HL-60/S4 treated with retinoic acid at 250 ng/mL for 4 days and 3 days (cell line): Measurements from ENCODE around the gene SLC20A1.

Source experiments
- in situ Hi-C: fragments of 300-500 bp; cut with MboI; formaldehyde crosslinking; loops from 2 replicates; pipeline ENCODE4 v1.7.0; 2022; ENCODE audit warnings: low sequenced_read_pairs

Gene SLC20A1

GRCh38 chr2:112645310-112646101 lies at the start of gene SLC20A1:
Gene SLC20A1 (plus strand): TSS chr2:112645939. CDS start chr2:112646829, 890 bp downstream.
- in situ Hi-C loops, result no loop called here

DNA sequence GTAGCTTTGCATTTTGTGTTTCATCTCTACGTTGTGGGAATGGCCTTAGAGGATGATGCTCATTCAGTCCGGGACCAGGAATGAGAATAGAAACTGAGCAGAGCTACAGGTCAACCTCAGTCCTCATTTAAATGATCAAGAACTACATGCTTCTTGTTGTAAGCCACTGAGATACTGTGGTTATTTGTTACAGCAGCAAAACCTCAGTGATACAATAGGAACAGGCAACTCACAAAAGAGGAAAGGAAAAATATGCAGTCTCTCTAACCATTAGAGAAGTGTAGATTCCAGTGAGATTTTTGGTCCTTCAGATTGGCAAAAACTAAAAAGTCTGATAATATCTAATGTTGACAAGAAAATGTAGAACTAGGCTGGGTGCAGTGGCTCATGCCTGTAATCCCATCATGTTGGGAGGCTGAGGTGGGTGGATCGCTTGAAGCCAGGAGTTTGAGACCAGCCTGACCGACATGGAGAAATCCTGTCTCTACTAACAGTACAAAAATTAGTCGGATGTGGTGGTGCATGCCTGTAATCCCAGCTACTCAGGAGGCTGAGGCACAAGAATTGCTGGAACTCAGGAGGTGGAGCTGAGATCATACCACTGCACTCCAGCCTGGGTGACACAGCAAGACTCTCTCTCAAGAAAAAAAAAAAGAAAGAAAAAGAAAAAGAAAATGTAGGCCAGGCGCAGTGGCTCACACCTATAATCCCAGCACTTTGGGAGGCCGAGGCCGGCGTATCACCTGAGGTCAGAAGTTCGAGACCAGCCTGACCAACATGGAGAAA lies 48.0 kb upstream of the SLC20A1 start:
- in situ Hi-C loops, result no loop called here

- in situ Hi-C loops, result loop anchor here (25.0 kb wide), 2 partner anchors 112 to 287 kb away; partner anchors contain the start of gene NT5DC4
Observed at GRCh38 chr2:112600634-112601033, 45.1 kb upstream of the SLC20A1 start.

DNA sequence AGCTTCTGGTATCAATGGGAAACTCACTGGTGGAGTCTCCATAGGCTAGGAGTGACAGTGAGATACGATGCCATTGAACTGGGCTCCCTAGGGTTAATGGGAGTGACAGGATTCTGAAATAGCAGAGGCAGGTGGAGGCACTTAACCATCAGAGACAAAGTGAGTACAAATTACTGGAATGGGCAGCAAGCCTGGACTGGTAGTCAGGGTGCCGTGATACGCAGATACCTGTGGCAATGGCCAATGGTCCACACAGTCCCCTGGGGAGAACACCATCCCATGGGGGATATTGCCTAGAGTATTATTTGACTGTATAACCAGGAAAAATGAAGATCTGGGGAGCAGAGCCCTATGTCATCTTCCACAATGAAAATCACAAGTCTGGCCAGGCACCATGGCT lies 44.0 kb upstream of the SLC20A1 start:
- in situ Hi-C loops, result loop anchor here (25.0 kb wide), 2 partner anchors 111 to 286 kb away; partner anchors contain the start of gene NT5DC4

GRCh38 chr2:112602917-112603316 lies 42.8 kb upstream of the SLC20A1 start:
- in situ Hi-C loops, result loop anchor here (25.0 kb wide), 2 partner anchors 109 to 284 kb away; partner anchors contain the start of gene NT5DC4

- in situ Hi-C loops, result loop anchor here (25.0 kb wide), 2 partner anchors 109 to 284 kb away; partner anchors contain the start of gene NT5DC4
Observed at GRCh38 chr2:112603731-112604130, 42.0 kb upstream of the SLC20A1 start.

- in situ Hi-C loops, result loop anchor here (25.0 kb wide), 2 partner anchors 107 to 282 kb away; partner anchors contain the start of gene NT5DC4
Observed at GRCh38 chr2:112604952-112605351, 40.8 kb upstream of the SLC20A1 start.

DNA sequence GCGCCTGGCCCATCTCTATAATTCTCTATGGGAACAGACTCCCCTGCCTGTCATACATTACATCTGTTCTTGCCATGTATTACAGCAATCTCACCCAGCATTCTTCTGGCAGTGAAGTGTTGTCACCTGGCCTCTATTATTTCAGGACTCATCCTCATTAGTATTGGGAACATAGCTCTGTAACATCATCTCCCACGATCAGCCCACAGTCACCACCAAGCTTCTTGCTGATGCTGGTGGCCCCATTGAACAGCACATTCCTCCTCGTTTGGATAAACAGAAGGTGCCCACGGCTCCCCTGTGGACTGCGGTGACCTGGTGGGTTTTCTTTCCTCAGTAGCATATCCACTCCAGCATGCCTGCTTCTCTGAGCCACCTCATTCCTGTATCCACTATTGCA lies 39.8 kb upstream of the SLC20A1 start:
- in situ Hi-C loops, result loop anchor here (25.0 kb wide), 2 partner anchors 106 to 281 kb away; partner anchors contain the start of gene NT5DC4

DNA sequence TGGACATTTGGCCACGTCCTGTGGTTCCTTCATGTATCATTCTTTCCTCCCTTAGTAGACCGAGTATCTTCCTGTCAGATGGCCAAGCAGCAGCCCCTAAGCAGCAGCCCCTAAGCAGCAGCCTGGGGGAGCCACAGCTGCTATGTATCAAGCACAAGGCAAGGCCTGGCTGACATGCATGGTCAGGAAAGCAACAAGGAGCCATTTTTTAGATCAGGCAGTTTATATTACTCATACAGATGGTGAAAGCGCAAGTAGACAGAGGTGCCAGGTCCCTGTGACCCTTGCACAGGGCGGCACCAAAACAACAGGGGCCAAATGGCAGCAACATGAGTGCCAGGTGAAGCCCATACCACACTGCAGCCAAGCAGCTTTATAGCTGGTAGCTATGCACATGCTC lies 39.2 kb upstream of the SLC20A1 start:
- in situ Hi-C loops, result loop anchor here (25.0 kb wide), 2 partner anchors 106 to 281 kb away; partner anchors contain the start of gene NT5DC4

- in situ Hi-C loops, result loop anchor here (25.0 kb wide), 2 partner anchors 104 to 279 kb away; partner anchors contain the start of gene NT5DC4
Observed at GRCh38 chr2:112607680-112608438, 37.9 kb upstream of the SLC20A1 start.

- in situ Hi-C loops, result loop anchor here (25.0 kb wide), 2 partner anchors 103 to 278 kb away; partner anchors contain the start of gene NT5DC4
Observed at GRCh38 chr2:112609320-112609719, 36.4 kb upstream of the SLC20A1 start.

GRCh38 chr2:112612283-112612682 lies 33.5 kb upstream of the SLC20A1 start:
- in situ Hi-C loops, result loop anchor here (25.0 kb wide), 2 partner anchors 100 to 275 kb away; partner anchors contain the start of gene NT5DC4

GRCh38 chr2:112614201-112614840 lies 31.4 kb upstream of the SLC20A1 start:
- in situ Hi-C loops, result loop anchor here (25.0 kb wide), 2 partner anchors 98 to 273 kb away; partner anchors contain the start of gene NT5DC4

DNA sequence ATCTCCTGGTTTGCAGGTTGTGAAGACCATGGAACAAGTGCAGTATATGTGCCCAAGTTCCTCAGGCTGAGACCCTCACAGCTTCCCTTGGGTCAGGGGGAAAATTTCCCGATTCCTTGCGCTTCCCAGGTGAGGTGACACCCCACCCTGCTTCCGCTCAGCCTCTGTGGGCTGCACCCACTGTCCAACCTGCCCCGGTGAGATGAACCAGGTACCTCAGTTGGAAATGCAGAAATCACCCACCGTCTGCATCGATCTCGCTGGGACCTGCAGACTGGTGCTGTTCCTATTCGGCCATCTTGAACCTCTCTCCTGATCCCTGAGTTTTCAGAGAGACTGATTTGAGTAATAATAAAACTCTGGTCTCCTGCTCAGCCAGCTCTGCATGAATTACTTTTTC lies 30.7 kb upstream of the SLC20A1 start:
- in situ Hi-C loops, result loop anchor here (25.0 kb wide), 2 partner anchors 97 to 272 kb away; partner anchors contain the start of gene NT5DC4

DNA sequence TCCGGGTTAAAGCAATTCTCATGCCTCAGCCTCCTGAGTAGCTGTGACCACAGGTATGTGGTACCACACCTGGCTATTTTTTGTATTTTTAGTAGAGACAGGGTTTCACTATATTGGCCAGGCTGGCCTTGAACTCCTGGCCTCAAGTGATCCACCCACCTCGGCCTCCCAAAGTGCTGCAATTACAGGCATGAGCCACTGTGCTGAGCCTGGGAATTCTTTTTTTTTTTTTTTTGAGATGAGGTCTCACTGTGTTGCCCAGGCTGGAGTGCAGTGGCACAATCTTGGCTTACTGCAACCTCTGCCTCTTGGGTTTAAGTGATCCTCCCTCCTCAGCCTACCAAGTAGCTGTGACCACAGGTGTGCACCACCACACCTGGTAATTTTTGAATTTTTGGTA lies 29.9 kb upstream of the SLC20A1 start:
- in situ Hi-C loops, result loop anchor here (25.0 kb wide), 2 partner anchors 97 to 272 kb away; partner anchors contain the start of gene NT5DC4

DNA sequence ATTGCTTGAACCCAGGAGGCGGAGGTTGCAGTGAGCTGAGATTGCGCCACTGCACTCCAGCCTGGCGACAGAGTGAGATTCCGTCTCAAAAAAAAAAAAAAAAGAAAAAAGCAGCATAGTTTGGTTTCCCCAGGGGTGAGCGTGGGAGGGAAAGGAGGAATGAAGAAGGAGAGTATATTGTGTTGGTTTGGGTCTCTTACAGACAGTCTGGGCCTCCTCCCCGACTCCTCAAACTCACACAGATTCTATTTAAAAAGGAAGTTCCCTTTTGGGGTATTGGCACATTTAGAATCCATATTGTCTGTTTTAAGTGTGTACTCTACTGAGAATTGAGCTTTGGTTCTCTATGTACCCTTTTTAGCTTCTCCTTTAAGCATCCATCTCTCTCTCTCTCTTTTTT lies 27.4 kb upstream of the SLC20A1 start:
- in situ Hi-C loops, result loop anchor here (25.0 kb wide), 2 partner anchors 94 to 269 kb away; partner anchors contain the start of gene NT5DC4

- in situ Hi-C loops, result loop anchor here (25.0 kb wide), 2 partner anchors 90 to 265 kb away; partner anchors contain the start of gene NT5DC4
Observed at GRCh38 chr2:112621790-112622527, 23.8 kb upstream of the SLC20A1 start.

- in situ Hi-C loops, result loop anchor here (25.0 kb wide), 2 partner anchors 90 to 265 kb away; partner anchors contain the start of gene NT5DC4
Observed at GRCh38 chr2:112622528-112622849, 23.2 kb upstream of the SLC20A1 start.
